HG03139 (cell line): ENCODE data around the gene PPP3CA.

Experiments used
- ATAC-seq: cut with Tn5 transposase; IDR thresholded peaks from one replicate; pipeline ENCODE4 v1.9.1; 2021; ENCODE audit not compliant: unreplicated experiment

The PPP3CA gene

GRCh38 chr4:101065935-101066485, 281.3 kb downstream of the PPP3CA start:
- ATAC-seq: no peak

- ATAC-seq: no peak
Observed at GRCh38 chr4:101065346-101065745, 282.0 kb downstream of the PPP3CA start.

- no peak for ATAC-seq
Observed at GRCh38 chr4:101064541-101065180, 282.7 kb downstream of the PPP3CA start.

GRCh38 chr4:101055392-101055791, 291.9 kb downstream of the PPP3CA start:
- no peak for ATAC-seq

GRCh38 chr4:101050837-101051205, 296.5 kb downstream of the PPP3CA start:
- no peak for ATAC-seq

- ATAC-seq: no peak
Observed at GRCh38 chr4:101050088-101050836, 297.1 kb downstream of the PPP3CA start.

GRCh38 chr4:101049549-101050001, 297.8 kb downstream of the PPP3CA start:
- no peak for ATAC-seq

GRCh38 chr4:101044766-101045165, 302.6 kb downstream of the PPP3CA start:
- no peak for ATAC-seq

- ATAC-seq: no peak
Observed at GRCh38 chr4:101042847-101043246, 304.5 kb downstream of the PPP3CA start.

GRCh38 chr4:101040776-101041175, 306.6 kb downstream of the PPP3CA start:
- ATAC-seq: no peak

GRCh38 chr4:101039367-101039766, 308.0 kb downstream of the PPP3CA start:
- ATAC-seq: no peak

GRCh38 chr4:101037938-101038413, 309.4 kb downstream of the PPP3CA start:
- no peak for ATAC-seq

GRCh38 chr4:101037249-101037648, 310.1 kb downstream of the PPP3CA start:
- ATAC-seq: no peak

- ATAC-seq: no peak
Observed at GRCh38 chr4:101035487-101035886, 311.8 kb downstream of the PPP3CA start.

- ATAC-seq: no peak
Observed at GRCh38 chr4:101033986-101034385, 313.3 kb downstream of the PPP3CA start.

GRCh38 chr4:101032541-101032940, 314.8 kb downstream of the PPP3CA start:
- ATAC-seq: no peak

- ATAC-seq: no peak
Observed at GRCh38 chr4:101031971-101032370, 315.4 kb downstream of the PPP3CA start.

- no peak for ATAC-seq
Observed at GRCh38 chr4:101028886-101029285, 318.4 kb downstream of the PPP3CA start.

- no peak for ATAC-seq
Observed at GRCh38 chr4:101027721-101028120, 319.6 kb downstream of the PPP3CA start.

GRCh38 chr4:101025755-101026154, 321.6 kb downstream of the PPP3CA start:
- ATAC-seq: no peak

- ATAC-seq: no peak
Observed at GRCh38 chr4:101022151-101023024, 324.9 kb downstream of the PPP3CA start.
